Esophagus squamous epithelium (tissue), 4 donors: ENCODE results near the gene TRABD2B.

Source experiments
- POLR2A ChIP-seq, 4 donors: fragments of 450-650 bp; IDR thresholded peaks; one replicate each; pipeline ENCODE4 v1.6.1; 2017; ENCODE audit warnings: antibody characterized with exemption in 4 of 4, mild to moderate bottlenecking in 4 of 4, moderate library complexity in 3 of 4
- TF ChIP-seq, protein P1 (sequence below), 6 experiments: fragments of 450-650 bp in 4 of 6; fragments of 200-600 bp in 2 of 6; sonication (generic) in 2 of 6; IDR thresholded peaks; one replicate each; pipeline ENCODE4 v1.5.1; 2016 to 2019; ENCODE audit warnings: antibody characterized with exemption in 6 of 6, mild to moderate bottlenecking in 4 of 6, moderate library complexity in 4 of 6

DNA sequence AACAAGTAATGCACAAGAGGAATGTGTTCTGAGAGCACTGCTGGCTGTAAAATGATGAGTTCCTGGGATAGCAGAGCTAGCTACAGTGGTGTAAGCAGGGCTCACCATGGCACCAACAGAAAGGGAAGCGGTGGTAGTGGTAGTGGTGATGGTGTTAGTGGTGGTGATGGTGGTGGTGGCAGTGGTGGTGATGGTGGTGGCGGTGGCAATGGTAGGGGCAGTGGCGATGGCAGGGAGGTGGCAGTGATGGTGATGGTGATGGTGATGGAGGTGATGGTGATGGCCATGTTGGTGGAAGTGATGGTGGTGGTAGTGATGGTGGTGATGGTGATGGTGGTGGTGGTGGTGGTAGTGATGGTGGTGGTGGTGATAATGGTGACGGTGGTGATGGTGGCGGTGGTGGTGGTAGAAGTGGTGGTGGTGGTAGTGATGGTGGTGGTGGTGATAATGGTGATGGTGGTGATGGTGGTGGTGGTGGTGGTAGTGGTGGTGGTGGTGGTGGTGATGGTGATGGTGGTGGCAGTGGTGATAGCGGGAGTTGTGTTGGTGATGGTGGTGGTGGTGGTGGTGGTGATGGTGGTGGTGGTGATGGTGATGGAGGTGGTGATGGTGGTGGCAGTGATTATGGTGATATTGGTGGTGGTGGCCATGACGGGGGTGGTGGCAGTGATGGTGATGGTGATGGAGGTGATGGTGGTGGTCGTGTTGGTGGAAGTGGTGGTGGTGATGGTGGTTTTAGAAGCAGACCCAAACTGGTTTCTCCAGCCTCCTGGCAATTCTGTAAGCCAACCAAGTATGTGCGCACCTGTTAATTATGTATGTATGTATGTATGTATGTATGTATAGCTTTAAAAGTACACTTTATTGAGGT is 254.1 kb downstream of the TRABD2B start:
- TF ChIP-seq, protein P1, sequence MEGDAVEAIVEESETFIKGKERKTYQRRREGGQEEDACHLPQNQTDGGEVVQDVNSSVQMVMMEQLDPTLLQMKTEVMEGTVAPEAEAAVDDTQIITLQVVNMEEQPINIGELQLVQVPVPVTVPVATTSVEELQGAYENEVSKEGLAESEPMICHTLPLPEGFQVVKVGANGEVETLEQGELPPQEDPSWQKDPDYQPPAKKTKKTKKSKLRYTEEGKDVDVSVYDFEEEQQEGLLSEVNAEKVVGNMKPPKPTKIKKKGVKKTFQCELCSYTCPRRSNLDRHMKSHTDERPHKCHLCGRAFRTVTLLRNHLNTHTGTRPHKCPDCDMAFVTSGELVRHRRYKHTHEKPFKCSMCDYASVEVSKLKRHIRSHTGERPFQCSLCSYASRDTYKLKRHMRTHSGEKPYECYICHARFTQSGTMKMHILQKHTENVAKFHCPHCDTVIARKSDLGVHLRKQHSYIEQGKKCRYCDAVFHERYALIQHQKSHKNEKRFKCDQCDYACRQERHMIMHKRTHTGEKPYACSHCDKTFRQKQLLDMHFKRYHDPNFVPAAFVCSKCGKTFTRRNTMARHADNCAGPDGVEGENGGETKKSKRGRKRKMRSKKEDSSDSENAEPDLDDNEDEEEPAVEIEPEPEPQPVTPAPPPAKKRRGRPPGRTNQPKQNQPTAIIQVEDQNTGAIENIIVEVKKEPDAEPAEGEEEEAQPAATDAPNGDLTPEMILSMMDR (IDR thresholded peaks at IDR 0.05) = no peak
- no peak for TF ChIP-seq POLR2A (IDR thresholded peaks at IDR 0.05)
